Measurements from ENCODE around the gene PGA3.

PGA3 gene

DNA sequence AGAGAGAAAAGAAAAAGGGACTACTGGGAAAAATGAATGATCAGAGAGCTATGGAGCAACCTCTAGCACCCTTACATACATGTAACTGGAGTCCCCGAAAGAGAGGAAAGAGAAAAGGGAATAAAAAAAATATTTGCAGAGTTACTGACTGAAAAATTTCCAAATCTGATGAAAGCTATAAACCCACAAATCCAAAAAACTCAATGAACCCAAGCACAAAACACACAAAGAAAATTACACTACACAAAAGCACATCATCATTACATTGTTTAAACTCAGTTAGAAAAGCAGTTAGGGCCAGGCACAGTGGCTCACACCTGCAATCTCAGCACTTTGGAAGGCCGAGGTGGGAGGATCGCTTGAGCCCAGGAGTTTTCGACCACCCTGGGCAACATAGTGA is 48.8 kb upstream of the PGA3 start:
- ChIA-PET CTCF (interaction anchor here (1.3 to 1.7 kb wide), 2 partner anchors 33 to 255 kb away, joined by 3 to 5 read pairs; no protein-coding TSS in a partner anchor), POLR2A (no interaction called here)
- Histone ChIP-seq H3K4me1 (ENCODE audit: control insufficient read depth, insufficient read depth, low read length) (no peaks in the 10 kb centered on the region), H3K36me3 (ENCODE audit: control insufficient read depth in 2 of 2, insufficient read depth in 1 of 2, low read length in 2 of 2) (peaks cover 0 to 13% of the 10 kb centered on the region in 2 experiments; a peak in 1 of 3 replicates), H3K4me3 (ENCODE audit: low read depth, low read length) (no peak overlapping the region), H3K27ac (ENCODE audit: extremely low read depth, low read depth, low read length) (no peak overlapping the region), H3K9me3 (ENCODE audit: control insufficient read depth, insufficient read depth, low read depth, low read length) (no peaks in the 10 kb centered on the region)
- TF ChIP-seq YY2 (tag by site-specific recombination; IDR thresholded peaks at IDR 0.05): no peak
- TF ChIP-seq ZNF558 (tag by site-specific recombination; IDR thresholded peaks at IDR 0.05): peak; percentile 99

GRCh38 chr11:61155312-61155711 is 48.0 kb upstream of the PGA3 start:
- no peaks in the 10 kb centered on the region for H3K9me3 ChIP-seq (ENCODE audit: control insufficient read depth, insufficient read depth, low read depth, low read length)
- H3K4me1 ChIP-seq (ENCODE audit: control insufficient read depth, insufficient read depth, low read length): no peaks in the 10 kb centered on the region
- CTCF ChIA-PET: interaction anchor here (1.7 kb wide), 1 partner anchor 32 kb away, joined by 5 read pairs; no protein-coding TSS in a partner anchor
- no peak for TF ChIP-seq ZBTB48 (tag by site-specific recombination; IDR thresholded peaks at IDR 0.05)
- no peak overlapping the region for H3K4me3 ChIP-seq (ENCODE audit: low read depth, low read length)
- H3K36me3 ChIP-seq (ENCODE audit: control insufficient read depth in 2 of 2, insufficient read depth in 1 of 2, low read length in 2 of 2): peaks cover 0 to 13% of the 10 kb centered on the region in 2 experiments; a peak in 1 of 3 replicates
- no peak overlapping the region for H3K27ac ChIP-seq (ENCODE audit: extremely low read depth, low read depth, low read length)
- POLR2A ChIA-PET: interaction anchor here (0.7 kb wide), 1 partner anchor 1369 kb away, joined by 3 read pairs; no protein-coding TSS in a partner anchor

DNA sequence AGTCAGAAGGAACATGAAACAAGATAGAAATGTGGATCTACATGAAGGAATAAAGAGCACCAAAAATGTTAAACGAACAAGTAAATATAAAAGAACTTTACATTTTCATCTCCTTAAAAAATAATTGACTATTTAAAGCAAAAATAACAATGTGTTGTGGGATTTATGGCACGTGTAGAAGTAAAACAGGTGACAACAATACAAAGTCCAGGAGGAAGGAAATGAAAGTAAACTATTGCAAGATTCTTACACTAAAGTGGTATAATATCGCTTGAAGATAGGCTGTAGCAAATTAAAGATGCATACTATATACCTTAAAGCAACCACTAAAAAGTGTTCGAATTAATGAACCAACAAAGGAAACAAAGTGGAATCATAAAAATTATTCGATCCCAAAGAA is 47.6 kb upstream of the PGA3 start:
- peaks cover 0 to 13% of the 10 kb centered on the region in 2 experiments; a peak in 1 of 3 replicates for H3K36me3 ChIP-seq (ENCODE audit: control insufficient read depth in 2 of 2, insufficient read depth in 1 of 2, low read length in 2 of 2)
- TF ChIP-seq GLIS1 (tag by site-specific recombination; IDR thresholded peaks at IDR 0.05) (no peak), WT1 (tag by site-specific recombination; IDR thresholded peaks at IDR 0.05) (no peak), ZNF501 (tag by site-specific recombination; IDR thresholded peaks at IDR 0.05) (no peak), ZNF555 (tag by site-specific recombination; conservative IDR thresholded peaks at IDR 0.05) (no peak)
- TF ChIP-seq, protein P1, sequence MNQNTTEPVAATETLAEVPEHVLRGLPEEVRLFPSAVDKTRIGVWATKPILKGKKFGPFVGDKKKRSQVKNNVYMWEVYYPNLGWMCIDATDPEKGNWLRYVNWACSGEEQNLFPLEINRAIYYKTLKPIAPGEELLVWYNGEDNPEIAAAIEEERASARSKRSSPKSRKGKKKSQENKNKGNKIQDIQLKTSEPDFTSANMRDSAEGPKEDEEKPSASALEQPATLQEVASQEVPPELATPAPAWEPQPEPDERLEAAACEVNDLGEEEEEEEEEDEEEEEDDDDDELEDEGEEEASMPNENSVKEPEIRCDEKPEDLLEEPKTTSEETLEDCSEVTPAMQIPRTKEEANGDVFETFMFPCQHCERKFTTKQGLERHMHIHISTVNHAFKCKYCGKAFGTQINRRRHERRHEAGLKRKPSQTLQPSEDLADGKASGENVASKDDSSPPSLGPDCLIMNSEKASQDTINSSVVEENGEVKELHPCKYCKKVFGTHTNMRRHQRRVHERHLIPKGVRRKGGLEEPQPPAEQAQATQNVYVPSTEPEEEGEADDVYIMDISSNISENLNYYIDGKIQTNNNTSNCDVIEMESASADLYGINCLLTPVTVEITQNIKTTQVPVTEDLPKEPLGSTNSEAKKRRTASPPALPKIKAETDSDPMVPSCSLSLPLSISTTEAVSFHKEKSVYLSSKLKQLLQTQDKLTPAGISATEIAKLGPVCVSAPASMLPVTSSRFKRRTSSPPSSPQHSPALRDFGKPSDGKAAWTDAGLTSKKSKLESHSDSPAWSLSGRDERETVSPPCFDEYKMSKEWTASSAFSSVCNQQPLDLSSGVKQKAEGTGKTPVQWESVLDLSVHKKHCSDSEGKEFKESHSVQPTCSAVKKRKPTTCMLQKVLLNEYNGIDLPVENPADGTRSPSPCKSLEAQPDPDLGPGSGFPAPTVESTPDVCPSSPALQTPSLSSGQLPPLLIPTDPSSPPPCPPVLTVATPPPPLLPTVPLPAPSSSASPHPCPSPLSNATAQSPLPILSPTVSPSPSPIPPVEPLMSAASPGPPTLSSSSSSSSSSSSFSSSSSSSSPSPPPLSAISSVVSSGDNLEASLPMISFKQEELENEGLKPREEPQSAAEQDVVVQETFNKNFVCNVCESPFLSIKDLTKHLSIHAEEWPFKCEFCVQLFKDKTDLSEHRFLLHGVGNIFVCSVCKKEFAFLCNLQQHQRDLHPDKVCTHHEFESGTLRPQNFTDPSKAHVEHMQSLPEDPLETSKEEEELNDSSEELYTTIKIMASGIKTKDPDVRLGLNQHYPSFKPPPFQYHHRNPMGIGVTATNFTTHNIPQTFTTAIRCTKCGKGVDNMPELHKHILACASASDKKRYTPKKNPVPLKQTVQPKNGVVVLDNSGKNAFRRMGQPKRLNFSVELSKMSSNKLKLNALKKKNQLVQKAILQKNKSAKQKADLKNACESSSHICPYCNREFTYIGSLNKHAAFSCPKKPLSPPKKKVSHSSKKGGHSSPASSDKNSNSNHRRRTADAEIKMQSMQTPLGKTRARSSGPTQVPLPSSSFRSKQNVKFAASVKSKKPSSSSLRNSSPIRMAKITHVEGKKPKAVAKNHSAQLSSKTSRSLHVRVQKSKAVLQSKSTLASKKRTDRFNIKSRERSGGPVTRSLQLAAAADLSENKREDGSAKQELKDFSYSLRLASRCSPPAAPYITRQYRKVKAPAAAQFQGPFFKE (tag by site-specific recombination; IDR thresholded peaks at IDR 0.05; ENCODE audit: borderline replicate concordance): no peak
- TF ChIP-seq, protein P2, sequence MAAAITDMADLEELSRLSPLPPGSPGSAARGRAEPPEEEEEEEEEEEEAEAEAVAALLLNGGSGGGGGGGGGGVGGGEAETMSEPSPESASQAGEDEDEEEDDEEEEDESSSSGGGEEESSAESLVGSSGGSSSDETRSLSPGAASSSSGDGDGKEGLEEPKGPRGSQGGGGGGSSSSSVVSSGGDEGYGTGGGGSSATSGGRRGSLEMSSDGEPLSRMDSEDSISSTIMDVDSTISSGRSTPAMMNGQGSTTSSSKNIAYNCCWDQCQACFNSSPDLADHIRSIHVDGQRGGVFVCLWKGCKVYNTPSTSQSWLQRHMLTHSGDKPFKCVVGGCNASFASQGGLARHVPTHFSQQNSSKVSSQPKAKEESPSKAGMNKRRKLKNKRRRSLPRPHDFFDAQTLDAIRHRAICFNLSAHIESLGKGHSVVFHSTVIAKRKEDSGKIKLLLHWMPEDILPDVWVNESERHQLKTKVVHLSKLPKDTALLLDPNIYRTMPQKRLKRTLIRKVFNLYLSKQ (tag by site-specific recombination; IDR thresholded peaks at IDR 0.05; ENCODE audit: borderline replicate concordance): no peak
- TF ChIP-seq, protein P3, sequence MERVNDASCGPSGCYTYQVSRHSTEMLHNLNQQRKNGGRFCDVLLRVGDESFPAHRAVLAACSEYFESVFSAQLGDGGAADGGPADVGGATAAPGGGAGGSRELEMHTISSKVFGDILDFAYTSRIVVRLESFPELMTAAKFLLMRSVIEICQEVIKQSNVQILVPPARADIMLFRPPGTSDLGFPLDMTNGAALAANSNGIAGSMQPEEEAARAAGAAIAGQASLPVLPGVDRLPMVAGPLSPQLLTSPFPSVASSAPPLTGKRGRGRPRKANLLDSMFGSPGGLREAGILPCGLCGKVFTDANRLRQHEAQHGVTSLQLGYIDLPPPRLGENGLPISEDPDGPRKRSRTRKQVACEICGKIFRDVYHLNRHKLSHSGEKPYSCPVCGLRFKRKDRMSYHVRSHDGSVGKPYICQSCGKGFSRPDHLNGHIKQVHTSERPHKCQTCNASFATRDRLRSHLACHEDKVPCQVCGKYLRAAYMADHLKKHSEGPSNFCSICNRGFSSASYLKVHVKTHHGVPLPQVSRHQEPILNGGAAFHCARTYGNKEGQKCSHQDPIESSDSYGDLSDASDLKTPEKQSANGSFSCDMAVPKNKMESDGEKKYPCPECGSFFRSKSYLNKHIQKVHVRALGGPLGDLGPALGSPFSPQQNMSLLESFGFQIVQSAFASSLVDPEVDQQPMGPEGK (tag by site-specific recombination; IDR thresholded peaks at IDR 0.05): no peak
- H3K9me3 ChIP-seq (ENCODE audit: control insufficient read depth, insufficient read depth, low read depth, low read length): no peaks in the 10 kb centered on the region
- H3K27ac ChIP-seq (ENCODE audit: extremely low read depth, low read depth, low read length): no peak overlapping the region
- H3K4me3 ChIP-seq (ENCODE audit: low read depth, low read length): no peak overlapping the region
- ChIA-PET CTCF (no interaction called here), POLR2A (no interaction called here)
- no peaks in the 10 kb centered on the region for H3K4me1 ChIP-seq (ENCODE audit: control insufficient read depth, insufficient read depth, low read length)
